IMR-90 (cell line): Measurements from ENCODE around the gene CLASRP. TPM values are rescaled to one million over a fixed set of nuclear protein-coding genes. Genes with fewer than 3 reads are reported as not detected.

Experiments used
- ATAC-seq: fragments of 200-7000 bp; cut with Tn5 transposase; 2 replicates; pipeline ENCODE4 v1.9.1; 2020; ENCODE audit warnings: low read depth, mild to moderate bottlenecking, moderate library complexity
- BruUV-seq: library from RNA; stranded (reverse); fragments of 400-500 nt; replicated peaks from 2 replicates; lab custom pipeline; 2021; lab: Mats Ljungman, UMichigan
- CTCF ChIA-PET: fragments of 300-600 bp; formaldehyde crosslinking; extraction: SDS; loops from one replicate; lab custom pipeline; 2021; ENCODE audit warnings: antibody characterized with exemption; lab: Yijun Ruan, JAX
- POLR2A ChIA-PET: fragments of 300-600 bp; sonication (Branson Sonifier 250); formaldehyde crosslinking; loops from one replicate; lab custom pipeline; 2022; ENCODE audit warnings: antibody characterized with exemption; ENCODE audit not compliant: unreplicated experiment; lab: Charles Lee
- DNase-seq: peaks from one replicate; pipeline ENCODE4 v3.0.0; 2013
- H2AFZ ChIP-seq: replicated peaks from 2 replicates; pipeline ENCODE3; 2013; ENCODE audit warnings: low read length, mild to moderate bottlenecking; ENCODE audit not compliant: poor library complexity
- H2AK5ac ChIP-seq: 2 replicates; pipeline ENCODE4 v1.6.1; 2013; ENCODE audit warnings: low read depth, low read length, inconsistent platforms
- H2AK9ac ChIP-seq: replicated peaks from 2 replicates; pipeline ENCODE3; 2013; ENCODE audit warnings: mild to moderate bottlenecking, low read depth, low read length, moderate library complexity; ENCODE audit not compliant: poor library complexity
- H2BK120ac ChIP-seq: 2 replicates; pipeline ENCODE4 v1.6.1; 2013; ENCODE audit warnings: low read depth, low read length, inconsistent platforms
- H2BK15ac ChIP-seq: 3 replicates; pipeline ENCODE4 v1.6.1; 2013; ENCODE audit warnings: low read depth, low read length, inconsistent platforms
- H2BK20ac ChIP-seq: 2 replicates; pipeline ENCODE4 v1.6.1; 2013; ENCODE audit warnings: low read depth, mild to moderate bottlenecking, inconsistent platforms, low read length, moderate library complexity
- H2BK5ac ChIP-seq: 2 replicates; pipeline ENCODE4 v1.6.1; 2013; ENCODE audit warnings: mild to moderate bottlenecking, low read depth, low read length, inconsistent platforms; ENCODE audit not compliant: poor library complexity, severe bottlenecking
- H3K14ac ChIP-seq: replicated peaks from 2 replicates; pipeline ENCODE4 v1.6.1; 2013; ENCODE audit warnings: low read depth, low read length, inconsistent platforms
- H3K18ac ChIP-seq: 2 replicates; pipeline ENCODE4 v1.6.1; 2013; ENCODE audit warnings: low read depth, low read length, control low read depth
- H3K23ac ChIP-seq: 2 replicates; pipeline ENCODE4 v1.6.1; 2013; ENCODE audit warnings: low read depth, low read length, inconsistent platforms
- H3K27ac ChIP-seq: 2 replicates; pipeline ENCODE4 v1.5.1; 2013; ENCODE audit warnings: mild to moderate bottlenecking, control low read depth, low read length; ENCODE audit not compliant: insufficient read depth
- H3K27me3 ChIP-seq: 2 replicates; pipeline ENCODE4 v1.6.1; 2013; ENCODE audit warnings: low read length; ENCODE audit not compliant: control insufficient read depth, insufficient read depth
- H3K36me3 ChIP-seq: 2 replicates; pipeline ENCODE4 v1.6.1; 2013; ENCODE audit warnings: low read length, mixed read lengths; ENCODE audit not compliant: control insufficient read depth, insufficient read depth
- H3K4ac ChIP-seq: 2 replicates; pipeline ENCODE4 v1.6.1; 2013; ENCODE audit warnings: low read depth, low read length, inconsistent platforms
- H3K4me1 ChIP-seq: 2 replicates; pipeline ENCODE4 v1.6.1; 2013; ENCODE audit warnings: low read length, mixed read lengths; ENCODE audit not compliant: control insufficient read depth, insufficient read depth
- H3K4me2 ChIP-seq: 2 replicates; pipeline ENCODE4 v1.6.1; 2013; ENCODE audit warnings: low read depth, mild to moderate bottlenecking, control low read depth, low read length, moderate library complexity
- H3K4me3 ChIP-seq: 2 replicates; pipeline ENCODE4 v1.5.1; 2013; ENCODE audit warnings: low read depth, mild to moderate bottlenecking, control low read depth, low read length, moderate library complexity; ENCODE audit not compliant: insufficient read depth
- H3K56ac ChIP-seq: 2 replicates; pipeline ENCODE4 v1.6.1; 2013; ENCODE audit warnings: low read length, inconsistent platforms; ENCODE audit not compliant: insufficient read depth; ENCODE audit errors: extremely low read depth
- H3K79me1 ChIP-seq, 2 experiments: 2 replicates each; pipeline ENCODE4 v1.6.1; 2013; ENCODE audit warnings: low read length in 2 of 2, inconsistent platforms in 1 of 2, low read depth in 1 of 2
- H3K9ac ChIP-seq: 2 replicates; pipeline ENCODE4 v1.6.1; 2013; ENCODE audit warnings: low read depth, low read length, control low read depth
- H3K9me1 ChIP-seq: 2 replicates; pipeline ENCODE4 v1.6.1; 2013; ENCODE audit warnings: low read length, inconsistent platforms; ENCODE audit not compliant: insufficient read depth
- H3K9me3 ChIP-seq: 2 replicates; pipeline ENCODE4 v1.6.1; 2013; ENCODE audit warnings: low read length; ENCODE audit not compliant: control insufficient read depth, insufficient read depth
- H4K20me1 ChIP-seq: 2 replicates; pipeline ENCODE4 v1.6.1; 2013; ENCODE audit warnings: low read length, inconsistent platforms; ENCODE audit not compliant: insufficient read depth
- H4K5ac ChIP-seq: 2 replicates; pipeline ENCODE4 v1.6.1; 2013; ENCODE audit warnings: mild to moderate bottlenecking, low read depth, low read length, control low read depth
- H4K8ac ChIP-seq, 2 experiments: 2 replicates each; pipeline ENCODE4 v1.6.1; 2013; ENCODE audit warnings: low read depth in 2 of 2, low read length in 2 of 2, control low read depth in 1 of 2, inconsistent platforms in 1 of 2
- H4K91ac ChIP-seq: 2 replicates; pipeline ENCODE4 v1.6.1; 2013; ENCODE audit warnings: low read depth, low read length, inconsistent platforms; ENCODE audit not compliant: insufficient read depth
- BHLHE40 ChIP-seq: fragments of 150-350 bp; IDR thresholded peaks from 2 replicates; pipeline ENCODE4 v1.6.1; 2016; ENCODE audit warnings: mild to moderate bottlenecking, low read depth, low read length
- CHD1 ChIP-seq: IDR thresholded peaks from 2 replicates; pipeline ENCODE4 v1.6.1; 2012; ENCODE audit warnings: low read depth, low read length, improper control_type of control experiment
- FOS ChIP-seq: fragments of 150-350 bp; IDR thresholded peaks from 2 replicates; pipeline ENCODE4 v1.6.1; 2016; ENCODE audit warnings: low read depth, low read length
- MAFK ChIP-seq: IDR thresholded peaks from 2 replicates; pipeline ENCODE4 v1.6.1; 2012; ENCODE audit warnings: low read depth, low read length, improper control_type of control experiment
- MAZ ChIP-seq: IDR thresholded peaks from 2 replicates; pipeline ENCODE4 v1.6.1; 2012; ENCODE audit warnings: low read depth, mild to moderate bottlenecking, low read length, improper control_type of control experiment, moderate library complexity, borderline replicate concordance
- RAD21 ChIP-seq: IDR thresholded peaks from 2 replicates; pipeline ENCODE4 v1.6.1; 2012; ENCODE audit warnings: low read length, improper control_type of control experiment
- RCOR1 ChIP-seq: IDR thresholded peaks from 2 replicates; pipeline ENCODE4 v1.6.1; 2012; ENCODE audit warnings: mild to moderate bottlenecking, low read length, improper control_type of control experiment; ENCODE audit not compliant: insufficient replicate concordance
- RFX5 ChIP-seq: IDR thresholded peaks from 2 replicates; pipeline ENCODE4 v1.8.0; 2012; ENCODE audit warnings: low read depth, mild to moderate bottlenecking, low read length, moderate library complexity
- SMC3 ChIP-seq: fragments of 150-350 bp; IDR thresholded peaks from 2 replicates; pipeline ENCODE4 v1.6.1; 2016; ENCODE audit warnings: low read depth, mild to moderate bottlenecking, antibody characterized with exemption, low read length, moderate library complexity
- WGBS, 2 experiments: methylation state at CpG; one replicate each; pipeline versions ENCODE4 v1.1.5 to v1.1.7; 2013; ENCODE audit warnings: missing lambda C conversion rate in 2 of 2; ENCODE audit not compliant: insufficient read length in 1 of 2; ENCODE audit errors: extremely low coverage in 2 of 2; 5-methylcytosine and 5-hydroxymethylcytosine counted together
- dilution Hi-C: fragments of 300-500 bp; cut with HindIII; formaldehyde crosslinking; loops from one replicate; pipeline ENCODE4 v1.14.3; 2018; ENCODE audit warnings: low sequenced_read_pairs; ENCODE audit not compliant: unreplicated experiment
- in situ Hi-C: fragments of 300-500 bp; cut with MboI; formaldehyde crosslinking; loops from 3 replicates; pipeline ENCODE4 v1.14.3; 2019; ENCODE audit warnings: low sequenced_read_pairs, inconsistent platforms, mixed read lengths
- intact Hi-C: fragments of 100-400 bp; cut with micrococcal nuclease; formaldehyde crosslinking; loops from 2 replicates; pipeline ENCODE4 v1.10.0; 2022
- polyA plus RNA-seq, 3 experiments: library from polyadenylated mRNA; depleted of rRNA; stranded (reverse); fragments of >200 nt; gene quantifications; 2 replicates each; pipeline ENCODE4 v1.2.3, GENCODE V29; 2012; ENCODE audit warnings: low replicate concordance in 1 of 3
- total RNA-seq: library from RNA; depleted of rRNA; stranded (reverse); fragments of >200 nt; gene quantifications from 2 replicates; pipeline ENCODE4 v1.2.3, GENCODE V29; 2012
- TF ChIP-seq, protein P1 (sequence below): fragments of 150-350 bp; IDR thresholded peaks from 2 replicates; pipeline ENCODE4 v1.6.1; 2016; ENCODE audit warnings: low read depth, mild to moderate bottlenecking, low read length, moderate library complexity, borderline replicate concordance
- TF ChIP-seq, protein P2 (sequence below): fragments of 150-350 bp; IDR thresholded peaks from 2 replicates; pipeline ENCODE4 v1.6.1; 2017; ENCODE audit warnings: mild to moderate bottlenecking, antibody characterized with exemption, low read length, low read depth
- TF ChIP-seq, protein P3 (sequence below): conservative IDR thresholded peaks from 2 replicates; pipeline ENCODE4 v1.5.1; 2012; ENCODE audit warnings: mild to moderate bottlenecking, low read depth, low read length, improper control_type of control experiment

Gene CLASRP
- total and polyA plus RNA-seq, 2 of the 4 experiments (the other 2 are of a cell fraction) = 19.9 to 31.7 TPM

DNA sequence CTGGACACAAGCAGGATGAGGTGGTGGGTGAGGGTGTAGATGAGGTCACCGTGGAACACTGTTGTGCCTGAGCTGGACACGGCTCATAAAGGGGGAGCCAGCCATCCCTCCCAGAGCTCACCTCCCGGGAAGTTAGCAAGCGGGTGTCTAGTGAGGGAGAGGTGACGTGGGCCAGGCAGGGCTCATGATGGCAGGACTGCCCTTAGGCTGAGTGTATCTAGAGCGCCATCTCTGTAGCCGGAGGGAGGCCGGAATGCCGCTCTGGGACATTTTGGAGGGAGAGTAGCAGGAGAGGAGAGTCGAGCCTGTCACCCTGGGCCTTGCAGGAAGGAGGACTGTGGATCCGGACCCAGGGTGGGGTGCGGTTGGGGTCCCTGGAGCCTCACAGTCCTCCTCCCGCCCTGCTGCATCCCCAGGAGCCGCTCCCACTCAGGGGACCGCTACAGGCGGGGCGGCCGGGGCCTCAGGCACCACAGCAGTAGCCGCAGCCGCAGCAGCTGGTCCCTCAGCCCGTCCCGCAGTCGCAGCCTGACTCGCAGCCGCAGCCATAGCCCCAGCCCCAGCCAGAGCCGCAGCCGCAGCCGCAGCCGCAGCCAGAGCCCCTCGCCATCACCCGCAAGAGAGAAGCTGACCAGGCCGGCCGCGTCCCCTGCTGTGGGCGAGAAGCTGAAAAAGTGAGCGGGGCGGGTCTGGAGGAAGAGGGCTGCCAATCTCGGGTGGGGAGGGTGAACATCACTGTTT is 28.2 kb downstream of the CLASRP start (continued):
- TF ChIP-seq BHLHE40 (no peak), CHD1 (no peak)

DNA sequence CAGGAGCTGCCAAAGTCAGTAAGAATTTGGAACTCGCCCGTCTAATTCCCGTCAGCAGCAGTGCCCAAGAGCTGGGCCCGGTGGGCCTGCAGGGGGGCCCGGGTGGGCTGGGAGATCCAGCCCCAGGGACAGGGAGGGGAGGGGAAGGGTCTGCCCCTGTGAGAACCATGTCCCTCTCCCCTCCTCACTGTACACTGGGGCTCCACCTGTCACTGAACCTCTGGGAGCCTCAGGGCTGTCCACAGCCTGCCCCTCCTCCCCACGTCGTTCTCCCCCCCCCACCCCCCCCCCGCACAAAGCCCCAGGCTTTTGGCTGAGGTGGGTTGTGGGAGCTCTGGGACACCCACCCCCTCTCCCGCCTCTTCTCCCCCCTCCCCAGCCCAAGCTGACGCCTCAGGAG is 29.2 kb downstream of the CLASRP start:
- WGBS, 2 experiments = 100% methylated on average over 1 of the region's 10 CpGs; no CpG with 5 or more reads in 1 of the 2 experiments
- no peak overlapping the region for H2AK5ac ChIP-seq
- H2BK15ac ChIP-seq = no peak overlapping the region
- H3K9me3 ChIP-seq = no peaks in the 10 kb centered on the region
- ATAC-seq (no peak), DNase-seq (no peak)
- in situ Hi-C loops (no loop called here), intact Hi-C loops (no loop called here), dilution Hi-C loops (no loop called here)
- H3K18ac ChIP-seq = no peak overlapping the region
- peaks cover 5% of the 10 kb centered on the region; the same call in 1 of the 2 replicates for H4K20me1 ChIP-seq
- no peak overlapping the region for H3K4ac ChIP-seq
- H3K23ac ChIP-seq = no peak overlapping the region
- H3K56ac ChIP-seq = no peak overlapping the region
- no TSS peak for BruUV-seq
- no peak overlapping the region for H3K4me2 ChIP-seq
- H2BK20ac ChIP-seq = no peak overlapping the region
- H4K91ac ChIP-seq = no peak overlapping the region
- ChIA-PET POLR2A (no interaction called here), CTCF (interaction anchor here (1.5 kb wide), 1 partner anchor 8 kb away, joined by 3 read pairs; no protein-coding TSS in a partner anchor)
- H3K36me3 ChIP-seq = peaks cover 67% of the 10 kb centered on the region
- H3K79me1 ChIP-seq = peaks cover 4 to 15% of the 10 kb centered on the region in 2 experiments; a peak in 3 of 4 replicates
- no peak overlapping the region for H3K9ac ChIP-seq
- H3K27ac ChIP-seq = no peak overlapping the region
- H3K4me1 ChIP-seq = no peaks in the 10 kb centered on the region
- no peak overlapping the region for H2BK120ac ChIP-seq
- no peak overlapping the region for H2AFZ ChIP-seq
- no peaks in the 10 kb centered on the region for H3K27me3 ChIP-seq
- no peak for TF ChIP-seq MAFK
- TF ChIP-seq, protein P1, sequence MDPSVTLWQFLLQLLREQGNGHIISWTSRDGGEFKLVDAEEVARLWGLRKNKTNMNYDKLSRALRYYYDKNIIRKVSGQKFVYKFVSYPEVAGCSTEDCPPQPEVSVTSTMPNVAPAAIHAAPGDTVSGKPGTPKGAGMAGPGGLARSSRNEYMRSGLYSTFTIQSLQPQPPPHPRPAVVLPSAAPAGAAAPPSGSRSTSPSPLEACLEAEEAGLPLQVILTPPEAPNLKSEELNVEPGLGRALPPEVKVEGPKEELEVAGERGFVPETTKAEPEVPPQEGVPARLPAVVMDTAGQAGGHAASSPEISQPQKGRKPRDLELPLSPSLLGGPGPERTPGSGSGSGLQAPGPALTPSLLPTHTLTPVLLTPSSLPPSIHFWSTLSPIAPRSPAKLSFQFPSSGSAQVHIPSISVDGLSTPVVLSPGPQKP = no peak
- TF ChIP-seq, protein P2, sequence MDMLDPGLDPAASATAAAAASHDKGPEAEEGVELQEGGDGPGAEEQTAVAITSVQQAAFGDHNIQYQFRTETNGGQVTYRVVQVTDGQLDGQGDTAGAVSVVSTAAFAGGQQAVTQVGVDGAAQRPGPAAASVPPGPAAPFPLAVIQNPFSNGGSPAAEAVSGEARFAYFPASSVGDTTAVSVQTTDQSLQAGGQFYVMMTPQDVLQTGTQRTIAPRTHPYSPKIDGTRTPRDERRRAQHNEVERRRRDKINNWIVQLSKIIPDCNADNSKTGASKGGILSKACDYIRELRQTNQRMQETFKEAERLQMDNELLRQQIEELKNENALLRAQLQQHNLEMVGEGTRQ = no peak
- TF ChIP-seq SMC3 = no peak
- TF ChIP-seq RCOR1 = no peak
- no peak for TF ChIP-seq BHLHE40
- TF ChIP-seq, protein P3, sequence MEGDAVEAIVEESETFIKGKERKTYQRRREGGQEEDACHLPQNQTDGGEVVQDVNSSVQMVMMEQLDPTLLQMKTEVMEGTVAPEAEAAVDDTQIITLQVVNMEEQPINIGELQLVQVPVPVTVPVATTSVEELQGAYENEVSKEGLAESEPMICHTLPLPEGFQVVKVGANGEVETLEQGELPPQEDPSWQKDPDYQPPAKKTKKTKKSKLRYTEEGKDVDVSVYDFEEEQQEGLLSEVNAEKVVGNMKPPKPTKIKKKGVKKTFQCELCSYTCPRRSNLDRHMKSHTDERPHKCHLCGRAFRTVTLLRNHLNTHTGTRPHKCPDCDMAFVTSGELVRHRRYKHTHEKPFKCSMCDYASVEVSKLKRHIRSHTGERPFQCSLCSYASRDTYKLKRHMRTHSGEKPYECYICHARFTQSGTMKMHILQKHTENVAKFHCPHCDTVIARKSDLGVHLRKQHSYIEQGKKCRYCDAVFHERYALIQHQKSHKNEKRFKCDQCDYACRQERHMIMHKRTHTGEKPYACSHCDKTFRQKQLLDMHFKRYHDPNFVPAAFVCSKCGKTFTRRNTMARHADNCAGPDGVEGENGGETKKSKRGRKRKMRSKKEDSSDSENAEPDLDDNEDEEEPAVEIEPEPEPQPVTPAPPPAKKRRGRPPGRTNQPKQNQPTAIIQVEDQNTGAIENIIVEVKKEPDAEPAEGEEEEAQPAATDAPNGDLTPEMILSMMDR = no peak
- TF ChIP-seq RAD21 = no peak
- TF ChIP-seq RFX5 = no peak
- no peak for TF ChIP-seq MAZ
- TF ChIP-seq FOS = no peak
- H3K14ac ChIP-seq = no peak overlapping the region
- no peak overlapping the region for H4K8ac ChIP-seq
- no peak overlapping the region for H4K5ac ChIP-seq
- H2BK5ac ChIP-seq = no peak overlapping the region
- H3K4me3 ChIP-seq = no peak overlapping the region
- H2AK9ac ChIP-seq = no peak overlapping the region
- H3K9me1 ChIP-seq = no peaks in the 10 kb centered on the region
